GM06990 (cell line): ENCODE data around the gene TNFAIP3.

Experiments
- DNase-seq: peaks from one replicate; pipeline ENCODE4 v3.0.0-alpha.2; 2011; ENCODE audit not compliant: insufficient read length; ENCODE audit errors: extremely low read depth
- H3K27me3 ChIP-seq: replicated peaks from 2 replicates; pipeline ENCODE4 v1.6.0; 2011; ENCODE audit warnings: low read length; ENCODE audit not compliant: control insufficient read depth, insufficient read depth
- H3K36me3 ChIP-seq: 2 replicates; pipeline ENCODE4 v1.5.1; 2011; ENCODE audit warnings: low read length; ENCODE audit not compliant: control insufficient read depth, insufficient read depth
- H3K4me3 ChIP-seq: replicated peaks from 2 replicates; pipeline ENCODE4 v1.5.1; 2011; ENCODE audit warnings: low read depth, mild to moderate bottlenecking, control low read depth, low read length
- TF ChIP-seq, protein P1 (sequence below): IDR thresholded peaks from 2 replicates; pipeline ENCODE4 v1.5.1; 2011; ENCODE audit warnings: low read length, control low read depth, mild to moderate bottlenecking, inconsistent platforms; ENCODE audit not compliant: insufficient read depth, poor library complexity, severe bottlenecking

Gene TNFAIP3

GRCh38 chr6:137868721-137869548, 1.9 kb downstream of the TNFAIP3 start:
- peak overlapping the region; percentile 95 for H3K4me3 ChIP-seq
- no peaks in the 10 kb centered on the region for H3K27me3 ChIP-seq
- no peak for DNase-seq
- H3K36me3 ChIP-seq, result peaks cover 5% of the 10 kb centered on the region; the same call in 1 of the 2 replicates
- TF ChIP-seq, protein P1, sequence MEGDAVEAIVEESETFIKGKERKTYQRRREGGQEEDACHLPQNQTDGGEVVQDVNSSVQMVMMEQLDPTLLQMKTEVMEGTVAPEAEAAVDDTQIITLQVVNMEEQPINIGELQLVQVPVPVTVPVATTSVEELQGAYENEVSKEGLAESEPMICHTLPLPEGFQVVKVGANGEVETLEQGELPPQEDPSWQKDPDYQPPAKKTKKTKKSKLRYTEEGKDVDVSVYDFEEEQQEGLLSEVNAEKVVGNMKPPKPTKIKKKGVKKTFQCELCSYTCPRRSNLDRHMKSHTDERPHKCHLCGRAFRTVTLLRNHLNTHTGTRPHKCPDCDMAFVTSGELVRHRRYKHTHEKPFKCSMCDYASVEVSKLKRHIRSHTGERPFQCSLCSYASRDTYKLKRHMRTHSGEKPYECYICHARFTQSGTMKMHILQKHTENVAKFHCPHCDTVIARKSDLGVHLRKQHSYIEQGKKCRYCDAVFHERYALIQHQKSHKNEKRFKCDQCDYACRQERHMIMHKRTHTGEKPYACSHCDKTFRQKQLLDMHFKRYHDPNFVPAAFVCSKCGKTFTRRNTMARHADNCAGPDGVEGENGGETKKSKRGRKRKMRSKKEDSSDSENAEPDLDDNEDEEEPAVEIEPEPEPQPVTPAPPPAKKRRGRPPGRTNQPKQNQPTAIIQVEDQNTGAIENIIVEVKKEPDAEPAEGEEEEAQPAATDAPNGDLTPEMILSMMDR, result peak; percentile 56

GRCh38 chr6:137869549-137870307, 2.7 kb downstream of the TNFAIP3 start:
- Histone ChIP-seq H3K36me3 (peaks cover 8% of the 10 kb centered on the region), H3K4me3 (peak overlapping the region; percentile 95), H3K27me3 (no peaks in the 10 kb centered on the region)
- TF ChIP-seq, protein P1, result no peak
- DNase-seq, result no peak

DNA sequence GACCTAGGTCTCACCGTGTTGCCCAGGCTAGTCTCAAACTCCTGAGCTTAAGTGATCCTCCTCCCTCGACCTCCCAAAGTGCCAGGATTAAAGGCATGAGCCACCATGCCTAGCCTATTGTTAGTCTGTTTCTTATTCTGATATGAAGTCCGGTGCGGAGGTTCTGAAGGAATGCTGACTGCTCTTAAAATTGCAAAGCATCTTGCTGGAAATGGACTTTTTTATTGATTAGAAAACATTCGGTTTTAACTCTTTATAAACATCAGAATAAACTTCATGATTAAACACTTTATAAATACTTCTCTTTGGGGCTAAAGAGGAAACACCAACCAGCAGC, 3.2 kb downstream of the TNFAIP3 start:
- no peaks in the 10 kb centered on the region for H3K27me3 ChIP-seq
- H3K36me3 ChIP-seq, result peaks cover 10% of the 10 kb centered on the region
- peak overlapping the region; percentile 95 for H3K4me3 ChIP-seq
- TF ChIP-seq, protein P1, result no peak
- no peak for DNase-seq

- no peaks in the 10 kb centered on the region for H3K27me3 ChIP-seq
- H3K4me3 ChIP-seq, result peak overlapping the region; percentile 95
- H3K36me3 ChIP-seq, result peaks cover 14% of the 10 kb centered on the region
Measured at GRCh38 chr6:137870744-137871247, 3.7 kb downstream of the TNFAIP3 start.

DNA sequence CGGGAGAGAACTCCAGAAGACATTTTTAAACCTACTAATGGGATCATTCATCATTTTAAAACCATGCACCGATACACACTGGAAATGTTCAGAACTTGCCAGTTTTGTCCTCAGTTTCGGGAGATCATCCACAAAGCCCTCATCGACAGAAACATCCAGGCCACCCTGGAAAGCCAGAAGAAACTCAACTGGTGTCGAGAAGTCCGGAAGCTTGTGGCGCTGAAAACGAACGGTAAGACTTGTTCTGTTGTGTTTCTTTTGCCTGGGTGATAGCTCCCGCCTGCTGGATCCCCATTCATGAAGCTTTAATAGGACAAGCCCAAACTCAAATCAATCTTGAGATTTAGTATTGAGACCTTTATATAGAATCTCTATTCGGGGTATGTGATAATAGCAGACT, 4.2 kb downstream of the TNFAIP3 start:
- TF ChIP-seq, protein P1, result no peak
- DNase-seq, result no peak
- Histone ChIP-seq H3K27me3 (no peaks in the 10 kb centered on the region), H3K4me3 (peak overlapping the region; percentile 95), H3K36me3 (peaks cover 17% of the 10 kb centered on the region)

More at GRCh38 chr6:137870744-137871247, 3.7 kb downstream of the TNFAIP3 start:
- TF ChIP-seq, protein P1, result peak; percentile 10
- DNase-seq, result peak; percentile 35
